Esophagus muscularis mucosa (tissue), 4 donors: Measurements from ENCODE around the gene FBXW8.

Source experiments
- EP300 ChIP-seq: sonication (generic); formaldehyde crosslinking; IDR thresholded peaks from one replicate; pipeline ENCODE4 v1.6.1; 2017; ENCODE audit warnings: antibody characterized with exemption
- POLR2A ChIP-seq: fragments of 450-650 bp; IDR thresholded peaks from one replicate; pipeline ENCODE4 v1.6.1; 2017; ENCODE audit warnings: antibody characterized with exemption, moderate library complexity, mild to moderate bottlenecking, low read depth
- POLR2AphosphoS5 ChIP-seq, 2 donors: sonication (generic); formaldehyde crosslinking; IDR thresholded peaks; one replicate each; pipeline ENCODE4 v1.6.1; 2017; ENCODE audit warnings: antibody characterized with exemption in 2 of 2
- TF ChIP-seq, protein P1 (sequence below), 3 experiments: fragments of 200-600 bp in 2 of 3; fragments of 450-650 bp in 1 of 3; sonication (generic) in 2 of 3; IDR thresholded peaks; one replicate each; pipeline ENCODE4 v1.5.1; 2017 to 2019; ENCODE audit warnings: antibody characterized with exemption in 3 of 3, mild to moderate bottlenecking in 2 of 3, moderate library complexity in 1 of 3

DNA sequence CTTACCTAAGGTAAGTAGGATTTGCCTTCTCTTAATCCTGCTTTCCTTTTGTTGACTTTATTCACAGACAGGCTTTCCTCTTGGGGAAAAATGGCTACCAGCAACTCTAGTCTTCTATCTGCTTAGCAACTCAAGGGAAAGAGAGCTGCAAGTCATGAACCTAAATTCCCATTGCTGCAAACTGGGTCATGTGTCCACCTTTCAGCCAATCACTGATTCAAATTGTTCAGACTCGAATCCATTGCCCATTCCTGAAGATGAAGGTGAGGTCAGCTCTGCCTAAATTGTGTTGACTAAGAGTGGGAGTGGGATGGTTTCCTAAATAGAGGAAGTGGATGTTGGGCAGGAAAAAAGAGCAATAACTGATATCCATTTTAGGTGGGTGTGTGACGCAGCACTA is 7.7 kb downstream of the FBXW8 start:
- TF ChIP-seq POLR2A (no peak), EP300 (no peak), POLR2AphosphoS5 (IDR thresholded peaks at IDR 0.05) (no peak)
- TF ChIP-seq, protein P1, sequence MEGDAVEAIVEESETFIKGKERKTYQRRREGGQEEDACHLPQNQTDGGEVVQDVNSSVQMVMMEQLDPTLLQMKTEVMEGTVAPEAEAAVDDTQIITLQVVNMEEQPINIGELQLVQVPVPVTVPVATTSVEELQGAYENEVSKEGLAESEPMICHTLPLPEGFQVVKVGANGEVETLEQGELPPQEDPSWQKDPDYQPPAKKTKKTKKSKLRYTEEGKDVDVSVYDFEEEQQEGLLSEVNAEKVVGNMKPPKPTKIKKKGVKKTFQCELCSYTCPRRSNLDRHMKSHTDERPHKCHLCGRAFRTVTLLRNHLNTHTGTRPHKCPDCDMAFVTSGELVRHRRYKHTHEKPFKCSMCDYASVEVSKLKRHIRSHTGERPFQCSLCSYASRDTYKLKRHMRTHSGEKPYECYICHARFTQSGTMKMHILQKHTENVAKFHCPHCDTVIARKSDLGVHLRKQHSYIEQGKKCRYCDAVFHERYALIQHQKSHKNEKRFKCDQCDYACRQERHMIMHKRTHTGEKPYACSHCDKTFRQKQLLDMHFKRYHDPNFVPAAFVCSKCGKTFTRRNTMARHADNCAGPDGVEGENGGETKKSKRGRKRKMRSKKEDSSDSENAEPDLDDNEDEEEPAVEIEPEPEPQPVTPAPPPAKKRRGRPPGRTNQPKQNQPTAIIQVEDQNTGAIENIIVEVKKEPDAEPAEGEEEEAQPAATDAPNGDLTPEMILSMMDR (IDR thresholded peaks at IDR 0.05): no peak
